ENCODE measurements around the gene BANK1. TPM values are rescaled to one million over a fixed set of nuclear protein-coding genes. Genes with fewer than 3 reads are reported as not detected.

BANK1 gene
- polyA plus RNA-seq, 1 of the 3 experiments (the other 2 are of a cell fraction): not detected

GRCh38 chr4:101780284-101780683 lies 10.2 kb upstream of the BANK1 start:
- TF ChIP-seq USF1 (IDR thresholded peaks at IDR 0.05; ENCODE audit: borderline replicate concordance, low read depth): no peak
- no peak for TF ChIP-seq JUND (IDR thresholded peaks at IDR 0.05)
- no peak for TF ChIP-seq REST (IDR thresholded peaks at IDR 0.05; ENCODE audit: low read depth, low read length)
- no peak for TF ChIP-seq TCF12 (IDR thresholded peaks at IDR 0.05)
- no peak for TF ChIP-seq YY1 (IDR thresholded peaks at IDR 0.05; ENCODE audit: low read depth)
- TF ChIP-seq GATA2 (CRISPR knock-in tag; IDR thresholded peaks at IDR 0.05): no peak
- TF ChIP-seq PBX3 (IDR thresholded peaks at IDR 0.05): no peak
- no peak for TF ChIP-seq SMC3 (IDR thresholded peaks at IDR 0.05; ENCODE audit: low read depth, low read length)
- ChIA-PET POLR2A (no interaction called here), CTCF (no interaction called here)
- WGBS (ENCODE audit: low lambda C conversion rate): 79% methylated on average over 5 of the region's 5 CpGs
- Histone ChIP-seq H3K9ac (no peak overlapping the region), H3F3A (replicated peaks; ENCODE audit: insufficient read depth) (no peaks in the 10 kb centered on the region), H3K27ac (ENCODE audit: low read depth in 2 of 2, low read length in 1 of 2) (no peak overlapping the region), H3K36me3 (replicated peaks in 1 of 2; ENCODE audit: control insufficient read depth in 1 of 2, insufficient read depth in 2 of 2, low read length in 1 of 2) (no peaks in the 10 kb centered on the region), H3K9me2 (no peaks in the 10 kb centered on the region), H3K9me3 (no peaks in the 10 kb centered on the region), H3K27me3 (ENCODE audit: insufficient read depth) (no peaks in the 10 kb centered on the region), H2AFZ (ENCODE audit: low read depth) (no peak overlapping the region), H3K4me3 (ENCODE audit: low read depth in 2 of 2, low read length in 1 of 2) (no peak overlapping the region), H4K20me1 (ENCODE audit: insufficient read depth) (no peaks in the 10 kb centered on the region), H3K79me2 (ENCODE audit: insufficient read depth) (no peaks in the 10 kb centered on the region), H3K4me1 (ENCODE audit: control insufficient read depth in 1 of 2, insufficient read depth in 2 of 2, low read depth in 1 of 2, low read length in 1 of 2) (no peaks in the 10 kb centered on the region), H3K4me2 (no peak overlapping the region)
- DNase-seq: no peak

- TF ChIP-seq MXI1 (IDR thresholded peaks at IDR 0.05; ENCODE audit: low read depth, low read length): no peak
- TF ChIP-seq NRF1 (IDR thresholded peaks at IDR 0.05; ENCODE audit: low read depth, low read length): no peak
- no peak for TF ChIP-seq JUND (IDR thresholded peaks at IDR 0.05)
- H3K36me3 ChIP-seq (replicated peaks in 1 of 2; ENCODE audit: control insufficient read depth in 1 of 2, insufficient read depth in 2 of 2, low read length in 1 of 2): no peaks in the 10 kb centered on the region
- no peaks in the 10 kb centered on the region for H3K4me1 ChIP-seq (ENCODE audit: control insufficient read depth in 1 of 2, insufficient read depth in 2 of 2, low read depth in 1 of 2, low read length in 1 of 2)
- H3K9me2 ChIP-seq: no peaks in the 10 kb centered on the region
- 52% methylated on average over 2 of the region's 2 CpGs for WGBS (ENCODE audit: low lambda C conversion rate)
- H3K4me3 ChIP-seq (ENCODE audit: low read depth in 2 of 2, low read length in 1 of 2): no peak overlapping the region
- CTCF ChIA-PET: interaction anchor here (1.1 kb wide), 1 partner anchor 176 kb away, joined by 3 read pairs; no protein-coding TSS in a partner anchor
- DNase-seq: no peak
- no peaks in the 10 kb centered on the region for H4K20me1 ChIP-seq (ENCODE audit: insufficient read depth)
- H3K9me3 ChIP-seq: no peaks in the 10 kb centered on the region
- peak overlapping the region; percentile 8; the same call in 1 of the 2 replicates for H2AFZ ChIP-seq (ENCODE audit: low read depth)
- H3K9ac ChIP-seq: no peak overlapping the region
- no peaks in the 10 kb centered on the region for H3F3A ChIP-seq (replicated peaks; ENCODE audit: insufficient read depth)
- no peaks in the 10 kb centered on the region for H3K27me3 ChIP-seq (ENCODE audit: insufficient read depth)
- no peaks in the 10 kb centered on the region for H3K79me2 ChIP-seq (ENCODE audit: insufficient read depth)
- POLR2A ChIA-PET: no interaction called here
- no peak overlapping the region for H3K27ac ChIP-seq (ENCODE audit: low read depth in 2 of 2, low read length in 1 of 2)
- H3K4me2 ChIP-seq: no peak overlapping the region
Measured at GRCh38 chr4:101782546-101782945, 8.0 kb upstream of the BANK1 start.
